Spinal cord (tissue), 10 donors: ENCODE data around the gene HORMAD1. TPM values are rescaled to one million over a fixed set of nuclear protein-coding genes. Genes with fewer than 3 reads are reported as not detected.
"Not testable (repeated sequence)": the region's sequence is repeated elsewhere in the genome, so short reads cannot be mapped to it uniquely, and the experiment has no call there.

ENCODE experiments used
- DNase-seq, 6 donors: peaks; one replicate each; pipeline versions ENCODE4 v3.0.0 to v3.0.0-alpha.2; 2013 to 2015; ENCODE audit warnings: low spot score in 6 of 6, low read depth in 4 of 6
- H3K27ac ChIP-seq: one replicate; pipeline ENCODE4 v1.5.1; 2013; ENCODE audit warnings: low read depth, low read length, control low read depth
- H3K27me3 ChIP-seq: one replicate; pipeline ENCODE4 v1.6.1; 2013; ENCODE audit warnings: low read length; ENCODE audit not compliant: control insufficient read depth, insufficient read depth
- H3K36me3 ChIP-seq: one replicate; pipeline ENCODE4 v1.6.1; 2013; ENCODE audit warnings: low read length; ENCODE audit not compliant: control insufficient read depth, insufficient read depth
- H3K4me1 ChIP-seq: one replicate; pipeline ENCODE4 v1.6.1; 2013; ENCODE audit warnings: low read length; ENCODE audit not compliant: control insufficient read depth, insufficient read depth
- H3K4me3 ChIP-seq: one replicate; pipeline ENCODE4 v1.5.1; 2013; ENCODE audit warnings: low read depth, low read length, control low read depth
- H3K9me3 ChIP-seq: one replicate; pipeline ENCODE4 v1.6.1; 2013; ENCODE audit warnings: low read length; ENCODE audit not compliant: control insufficient read depth, insufficient read depth
- WGBS: methylation state at CpG from one replicate; pipeline ENCODE4 v1.1.5; 2013; ENCODE audit warnings: missing lambda C conversion rate; ENCODE audit not compliant: insufficient coverage; 5-methylcytosine and 5-hydroxymethylcytosine counted together
- long read RNA-seq, 4 donors: transcript quantifications; one replicate each; lab custom pipeline, GENCODE V29; 2026
- polyA plus RNA-seq, 2 donors: library from polyadenylated mRNA; unstranded; fragments of 120-200 nt; gene quantifications; one replicate each; pipeline ENCODE4 v1.2.1, GENCODE V29; 2013; ENCODE audit not compliant: insufficient read length in 2 of 2
- total RNA-seq, 2 donors: library from RNA; depleted of rRNA in 1 of 2; stranded (reverse); fragments of 120-200 nt in 1 of 2; fragments of >200 nt in 1 of 2; gene quantifications; one replicate each; pipeline versions ENCODE4 v1.2.3 to v1.2.4, GENCODE V29; 2013 to 2014
- donor health status: healthy.

Gene HORMAD1
- total RNA-seq (1 to 10 TPM in 1 of 2 donors, under 1 TPM in 1; 0.77 to 2.7 TPM), polyA plus RNA-seq (under 1 TPM in 1 of 2 donors, not detected in 1; 0.21 TPM)
- long read RNA-seq, donor 1, partial matches to known transcripts: 0 of 1 reads
- long read RNA-seq, donor 1, other reads (novel, unspliced or antisense): 0 of 1 reads
- long read RNA-seq, donor 2: 0 reads
- long read RNA-seq, donor 3: 0 reads
- long read RNA-seq, donor 4: 0 reads

GRCh38 chr1:150720703-150721102 is at the start of gene HORMAD1:
Gene HORMAD1, minus strand, starts transcription at chr1:150720895. Its CDS starts 1,390 bp downstream, at chr1:150719505.
- Histone ChIP-seq H3K4me3 (no peak within 1 kb of the TSS), H3K36me3 (no peaks in the 10 kb centered on the region), H3K4me1 (no peaks in the 10 kb centered on the region), H3K27me3 (no peaks in the 10 kb centered on the region), H3K9me3 (no peaks in the 10 kb centered on the region), H3K27ac (no peak within 1 kb of the TSS)
- 98% methylated on average over 24 of the region's 24 CpGs for WGBS
- DNase-seq: no peak

- H3K27me3 ChIP-seq, DNase-seq, H3K27ac ChIP-seq, H3K36me3 ChIP-seq, H3K4me3 ChIP-seq, H3K9me3 ChIP-seq, H3K4me1 ChIP-seq: not testable (repeated sequence)
- WGBS: no CpG with 5 or more reads among the region's 1 CpG
Observed at GRCh38 chr1:150767704-150768103, 47.0 kb upstream of the HORMAD1 start.

- 100% methylated on average over 1 of the region's 1 CpG for WGBS
- not testable (repeated sequence) for H3K27ac ChIP-seq, H3K4me1 ChIP-seq, H3K9me3 ChIP-seq, H3K36me3 ChIP-seq, H3K27me3 ChIP-seq, H3K4me3 ChIP-seq, DNase-seq
Observed at GRCh38 chr1:150765977-150766301, 45.2 kb upstream of the HORMAD1 start.

- WGBS: 40% methylated on average over 1 of the region's 4 CpGs
- peak within 1 kb of the TSS; percentile 53 for H3K27ac ChIP-seq
Observed at GRCh38 chr1:150765296-150765976, 44.7 kb upstream of the HORMAD1 start, which contains the start of gene CTSS. Gene CTSS, minus strand, starts transcription at chr1:150765778. Its CDS starts 1,015 bp downstream, at chr1:150764763.

GRCh38 chr1:150764617-150765101 is 44.0 kb upstream of the HORMAD1 start:
- Histone ChIP-seq H3K36me3 (no peaks in the 10 kb centered on the region), H3K9me3 (no peaks in the 10 kb centered on the region), H3K27me3 (no peaks in the 10 kb centered on the region), H3K27ac (no peak overlapping the region), H3K4me1 (no peaks in the 10 kb centered on the region), H3K4me3 (no peak overlapping the region)
- DNase-seq: no peak
- no CpG with 5 or more reads among the region's 2 CpGs for WGBS

More at GRCh38 chr1:150765296-150765976, 44.7 kb upstream of the HORMAD1 start, which contains the start of gene CTSS:
- peak in 1 of 6 donors; percentile 29 for DNase-seq
- Histone ChIP-seq H3K27me3 (no peaks in the 10 kb centered on the region), H3K36me3 (no peaks in the 10 kb centered on the region), H3K4me1 (no peaks in the 10 kb centered on the region), H3K4me3 (peak within 1 kb of the TSS; percentile 3), H3K9me3 (no peaks in the 10 kb centered on the region)

- no peaks in the 10 kb centered on the region for H3K9me3 ChIP-seq
- H3K4me1 ChIP-seq: no peaks in the 10 kb centered on the region
- no peaks in the 10 kb centered on the region for H3K27me3 ChIP-seq
- no CpG with 5 or more reads among the region's 3 CpGs for WGBS
- no peak for DNase-seq
- no peaks in the 10 kb centered on the region for H3K36me3 ChIP-seq
- no peak overlapping the region for H3K4me3 ChIP-seq
- no peak overlapping the region for H3K27ac ChIP-seq
Observed at GRCh38 chr1:150763018-150763417, 42.3 kb upstream of the HORMAD1 start.

- no peaks in the 10 kb centered on the region for H3K36me3 ChIP-seq
- DNase-seq: no peak
- H3K4me3 ChIP-seq: no peak overlapping the region
- H3K27ac ChIP-seq: no peak overlapping the region
- no CpG with 5 or more reads among the region's 2 CpGs for WGBS
- H3K27me3 ChIP-seq: no peaks in the 10 kb centered on the region
- H3K9me3 ChIP-seq: no peaks in the 10 kb centered on the region
- no peaks in the 10 kb centered on the region for H3K4me1 ChIP-seq
Observed at GRCh38 chr1:150762552-150762951, 41.9 kb upstream of the HORMAD1 start.

GRCh38 chr1:150761801-150762200 is 41.1 kb upstream of the HORMAD1 start:
- no CpG with 5 or more reads among the region's 1 CpG for WGBS

GRCh38 chr1:150760013-150760412 is 39.3 kb upstream of the HORMAD1 start:
- Histone ChIP-seq H3K4me1 (no peaks in the 10 kb centered on the region), H3K4me3 (no peak overlapping the region), H3K9me3 (no peaks in the 10 kb centered on the region), H3K27ac (no peak overlapping the region), H3K36me3 (no peaks in the 10 kb centered on the region), H3K27me3 (no peaks in the 10 kb centered on the region)
- no peak for DNase-seq
- no CpG with 5 or more reads among the region's 3 CpGs for WGBS

More at GRCh38 chr1:150761801-150762200, 41.1 kb upstream of the HORMAD1 start:
- H3K4me1 ChIP-seq: no peaks in the 10 kb centered on the region
- no peak overlapping the region for H3K4me3 ChIP-seq
- H3K27me3 ChIP-seq: no peaks in the 10 kb centered on the region
- no peaks in the 10 kb centered on the region for H3K36me3 ChIP-seq
- no peak for DNase-seq
- H3K9me3 ChIP-seq: no peaks in the 10 kb centered on the region
- H3K27ac ChIP-seq: no peak overlapping the region

- WGBS: 56% methylated on average over 2 of the region's 2 CpGs
- no peaks in the 10 kb centered on the region for H3K27me3 ChIP-seq
- DNase-seq: no peak
- no peaks in the 10 kb centered on the region for H3K9me3 ChIP-seq
- H3K4me1 ChIP-seq: no peaks in the 10 kb centered on the region
- no peak overlapping the region for H3K4me3 ChIP-seq
- no peaks in the 10 kb centered on the region for H3K36me3 ChIP-seq
- H3K27ac ChIP-seq: no peak overlapping the region
Observed at GRCh38 chr1:150753416-150753815, 32.7 kb upstream of the HORMAD1 start.
